Ecto neural progenitor cell (in vitro differentiated cells): Measurements from ENCODE around the gene HPCAL1.

Experiments used
- DNase-seq: peaks from one replicate; pipeline ENCODE4 v3.0.0-alpha.2; 2018; ENCODE audit warnings: low spot score

Gene HPCAL1

GRCh38 chr2:10269711-10270610, 32.7 kb upstream of the HPCAL1 start:
- peak; percentile 38 for DNase-seq

GRCh38 chr2:10271509-10271908, 31.2 kb upstream of the HPCAL1 start:
- DNase-seq = peak; percentile 37

DNA sequence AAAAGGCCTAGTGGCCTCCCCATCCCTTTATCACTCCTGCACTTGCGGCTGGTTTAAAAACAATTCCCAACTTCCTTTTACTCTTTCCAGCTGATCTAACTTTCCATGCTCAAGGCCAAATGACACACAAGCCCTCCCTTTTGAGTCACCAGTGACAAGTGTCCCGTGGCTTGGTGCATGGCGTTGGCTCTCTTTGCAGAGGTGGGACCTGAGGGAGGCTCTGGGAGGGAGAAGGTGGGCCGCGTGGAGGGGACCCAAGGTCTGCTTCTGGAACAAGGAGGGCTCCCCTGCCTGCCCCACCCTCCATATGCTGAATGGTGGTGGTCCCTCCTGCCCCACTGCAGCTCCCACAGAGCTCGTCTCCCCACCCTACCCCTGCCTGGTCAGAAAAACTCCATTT, 30.8 kb upstream of the HPCAL1 start:
- peak; percentile 24 for DNase-seq

- no peak for DNase-seq
Observed at GRCh38 chr2:10272464-10272863, 30.2 kb upstream of the HPCAL1 start.

- no peak for DNase-seq
Observed at GRCh38 chr2:10273215-10274175, 29.2 kb upstream of the HPCAL1 start.

DNA sequence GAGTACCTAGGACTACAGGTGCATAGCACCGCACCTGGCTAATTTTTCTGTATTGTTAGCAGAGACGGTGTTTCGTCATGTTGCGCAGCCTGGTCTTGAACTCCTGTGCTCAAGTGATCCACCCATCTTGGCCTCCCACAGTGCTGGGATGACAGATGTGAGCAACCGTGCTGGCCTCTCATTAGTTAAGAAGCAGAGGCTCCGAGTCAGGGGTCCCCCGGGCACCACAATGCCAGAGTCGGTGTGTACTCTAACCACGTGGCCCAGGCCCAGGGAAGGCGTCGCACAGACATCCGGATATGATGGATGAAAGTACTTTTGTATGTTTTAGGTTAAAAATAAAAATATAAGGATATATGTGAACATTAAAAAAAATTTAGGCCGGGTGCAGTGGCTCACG, 28.3 kb upstream of the HPCAL1 start:
- DNase-seq = no peak

DNA sequence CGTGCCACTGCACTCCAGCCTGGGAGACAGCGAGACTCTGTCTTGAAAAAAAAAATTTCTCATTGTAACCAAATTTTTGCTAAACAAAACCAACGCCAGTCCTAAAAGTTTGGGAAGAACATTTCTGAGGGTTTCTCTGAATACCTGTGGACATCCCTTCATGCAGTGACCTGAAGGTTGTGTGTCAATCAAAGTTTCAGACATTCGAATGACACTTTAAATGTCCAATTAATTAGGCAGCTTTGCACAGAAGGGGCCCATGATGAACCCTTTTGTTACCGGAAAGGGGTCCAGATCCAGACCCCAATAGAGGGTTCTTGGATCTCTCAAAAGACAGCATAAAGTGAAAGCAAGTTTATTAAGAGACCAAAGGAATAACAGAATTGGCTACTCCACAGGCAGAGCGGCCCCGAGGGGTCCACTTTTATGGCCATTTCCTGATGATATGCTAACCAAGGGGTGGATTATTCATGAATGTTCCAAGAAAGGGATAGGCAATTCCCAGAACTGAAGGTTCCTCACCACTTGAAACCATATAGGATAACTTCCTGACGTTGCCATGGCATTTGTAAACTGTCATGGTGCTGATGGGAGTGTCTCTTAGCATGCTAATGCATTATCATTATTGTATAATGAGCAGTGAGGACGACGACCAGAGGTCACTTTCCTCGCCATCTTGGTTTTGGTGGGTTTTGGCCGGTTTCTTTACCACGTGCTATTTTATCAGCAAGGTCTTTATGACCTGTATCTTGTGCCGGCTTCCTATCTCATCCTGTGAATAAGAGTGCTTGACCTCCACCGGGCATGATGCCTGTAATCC, 27.5 kb upstream of the HPCAL1 start:
- no peak for DNase-seq

- DNase-seq = no peak
Observed at GRCh38 chr2:10276481-10277292, 26.0 kb upstream of the HPCAL1 start.

DNA sequence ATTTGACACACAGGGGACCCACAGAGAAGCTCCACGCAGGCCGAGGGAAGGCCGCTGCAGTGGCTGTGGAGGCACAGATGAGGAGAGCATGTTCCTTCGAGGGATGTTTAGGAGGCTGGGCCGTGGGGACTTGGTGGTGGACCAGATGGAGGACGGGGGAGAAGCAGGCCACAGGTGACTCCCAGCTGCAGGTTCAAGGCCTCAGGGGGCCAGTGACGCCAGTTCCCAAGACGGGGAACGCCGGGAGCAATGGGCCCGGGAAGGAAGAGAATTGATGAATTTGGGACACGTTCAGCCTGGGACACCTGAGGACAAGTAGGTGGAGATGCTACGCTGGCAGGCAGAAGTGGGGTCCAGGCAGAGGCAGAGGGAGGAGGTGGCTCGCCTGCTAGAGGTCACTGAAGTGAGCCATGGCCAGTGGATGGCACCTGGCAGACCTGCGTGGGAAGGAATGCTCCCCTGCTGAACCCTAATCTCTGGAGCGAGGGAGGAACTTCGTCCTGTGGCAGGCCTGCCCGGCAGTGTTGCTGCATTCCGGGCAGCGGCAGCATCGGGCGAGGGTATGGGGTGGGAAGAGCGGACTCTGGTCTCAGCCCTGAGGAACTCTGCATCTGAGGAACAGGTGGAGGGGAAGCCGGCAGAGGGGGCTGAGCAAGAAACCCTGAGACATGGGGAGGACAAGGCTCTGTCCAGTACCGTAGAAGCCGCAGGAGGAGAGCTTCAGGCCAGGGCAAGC, 25.2 kb upstream of the HPCAL1 start:
- DNase-seq = no peak

- DNase-seq = no peak
Observed at GRCh38 chr2:10278029-10278762, 24.5 kb upstream of the HPCAL1 start.

- no peak for DNase-seq
Observed at GRCh38 chr2:10278763-10279471, 23.8 kb upstream of the HPCAL1 start.

DNA sequence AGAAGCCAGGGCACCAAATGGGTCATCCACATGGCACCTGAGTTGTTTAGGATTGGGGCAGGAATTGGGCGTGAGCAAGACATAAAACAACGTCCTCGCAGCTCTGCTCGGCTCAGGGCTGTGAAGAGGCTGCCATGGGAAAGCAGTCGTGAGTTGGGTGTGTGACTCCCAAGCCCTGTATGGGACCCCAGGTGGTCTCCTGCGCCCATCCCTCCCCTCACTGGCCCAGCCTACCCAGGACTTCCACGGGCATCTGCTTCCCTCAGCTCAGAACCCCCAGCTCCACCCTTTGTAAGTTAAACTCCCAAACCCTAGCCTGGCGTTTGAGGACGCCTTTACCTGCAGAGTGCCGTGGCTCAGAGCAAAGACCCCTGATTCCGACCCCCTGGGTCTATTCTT, 23.2 kb upstream of the HPCAL1 start:
- DNase-seq = no peak

DNA sequence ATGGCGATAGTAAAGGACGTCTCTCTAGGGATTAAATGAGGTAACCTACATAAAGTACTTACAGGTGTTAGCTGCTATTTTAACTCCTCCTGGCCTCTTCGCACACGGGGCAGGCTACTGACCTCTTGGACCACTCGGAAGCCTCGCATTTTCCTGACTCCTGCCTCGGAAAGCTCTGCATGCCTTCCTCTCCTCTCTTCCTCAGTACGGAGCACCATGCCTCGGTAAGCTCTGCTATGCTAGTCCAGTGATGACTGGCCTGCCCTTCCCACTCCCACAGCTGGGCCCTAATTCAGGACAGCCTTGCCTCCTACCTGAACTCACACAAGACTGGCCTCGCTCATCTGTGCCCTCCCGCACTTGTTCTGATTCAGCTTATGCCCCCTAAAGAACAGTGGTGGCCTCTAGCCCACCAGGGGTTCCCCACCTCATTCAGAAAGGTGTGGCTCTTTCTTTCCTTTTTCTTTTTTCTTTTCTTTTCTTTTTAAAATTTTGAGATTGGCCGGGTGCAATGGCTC, 22.7 kb upstream of the HPCAL1 start:
- no peak for DNase-seq

- no peak for DNase-seq
Observed at GRCh38 chr2:10281891-10282290, 20.8 kb upstream of the HPCAL1 start.

DNA sequence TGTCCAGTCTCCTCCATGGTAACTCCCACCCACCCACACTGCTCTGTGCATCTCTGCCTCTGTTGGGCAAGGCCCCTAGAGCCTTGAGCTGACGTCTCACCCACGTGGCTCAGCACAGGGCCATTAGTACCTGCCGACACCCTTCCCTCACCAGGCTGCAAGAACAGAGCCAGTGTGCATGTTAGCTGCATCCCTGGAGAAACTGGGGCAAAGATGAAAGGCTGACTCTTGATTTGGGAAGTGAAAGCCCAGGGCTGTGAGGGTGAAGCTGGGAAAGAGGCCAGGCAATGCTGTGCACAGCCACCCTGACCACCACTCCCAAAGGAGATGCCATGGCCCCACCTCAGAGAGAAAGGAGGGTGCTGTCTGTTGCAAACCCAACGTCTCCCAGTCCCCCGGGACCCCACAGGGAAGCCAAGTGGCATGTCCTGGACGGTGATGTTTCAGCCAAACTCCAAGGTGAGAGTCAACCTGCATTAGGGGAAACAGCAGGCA, 20.0 kb upstream of the HPCAL1 start:
- no peak for DNase-seq

DNA sequence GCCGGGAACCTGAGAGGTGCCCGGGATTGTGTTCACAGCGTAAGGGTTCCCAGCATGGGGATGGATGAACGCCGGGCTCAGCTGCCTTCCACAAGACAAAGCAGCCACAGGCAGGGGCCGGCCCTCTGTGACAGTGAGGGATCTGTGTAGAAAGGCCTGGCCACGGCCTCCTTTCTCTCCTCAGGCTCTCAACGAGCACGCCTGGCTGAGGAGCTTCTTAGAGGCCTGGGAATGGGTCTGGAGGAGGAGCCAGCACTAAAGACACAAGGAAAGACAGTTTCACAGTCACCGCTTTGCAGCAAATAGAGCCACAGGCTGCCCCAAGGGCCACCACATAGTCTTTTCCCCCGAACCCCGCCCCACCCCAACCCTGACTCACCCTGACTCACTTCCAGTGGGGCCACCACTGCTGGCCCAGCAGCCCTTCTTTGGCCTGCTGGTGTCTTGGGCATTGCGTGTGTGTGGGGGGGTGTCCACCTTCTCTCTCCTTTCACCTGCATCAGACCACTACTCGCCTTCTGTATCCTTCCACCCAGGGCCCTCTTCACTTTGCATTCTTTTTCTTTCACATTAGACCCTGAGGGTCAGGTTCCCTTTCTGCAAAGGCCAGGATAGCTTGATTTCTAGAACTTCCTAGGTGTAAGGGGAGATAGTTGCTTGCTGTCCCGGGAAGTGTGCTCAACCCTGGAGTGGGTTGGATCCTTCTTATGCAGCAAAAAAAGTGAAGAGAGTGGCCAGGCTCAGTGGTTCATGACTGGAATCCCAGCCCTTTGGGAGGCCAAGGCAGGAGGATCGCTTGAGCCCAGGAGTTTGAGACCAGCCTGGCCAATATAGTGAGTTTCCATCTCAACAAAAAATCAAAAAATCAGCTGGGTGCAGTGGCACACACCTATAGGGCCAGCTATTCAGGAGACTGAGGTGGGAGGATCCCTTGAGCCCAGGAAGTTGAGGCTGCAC, 19.3 kb upstream of the HPCAL1 start:
- DNase-seq = no peak

- DNase-seq = no peak
Observed at GRCh38 chr2:10284108-10284870, 18.4 kb upstream of the HPCAL1 start.
